B cell (primary cell): ENCODE results near the gene SORD. TPM values are rescaled to one million over a fixed set of nuclear protein-coding genes. Genes with fewer than 3 reads are reported as not detected.
"Not testable (repeated sequence)": the region's sequence is repeated elsewhere in the genome, so short reads cannot be mapped to it uniquely, and the experiment has no call there.

Experiments used
- ATAC-seq: fragments of 200-7000 bp; cut with Tn5 transposase; one replicate; pipeline ENCODE4 v1.10.0; 2021; ENCODE audit warnings: low read depth, mild to moderate bottlenecking, moderate number of reproducible peaks, moderate library complexity
- CTCF ChIA-PET: fragments of 350-600 bp; sonication (Branson Sonifier 250); formaldehyde crosslinking; loops from one replicate; lab custom pipeline; 2021; ENCODE audit warnings: antibody characterized with exemption, inconsistent platforms; lab: Charles Lee
- POLR2A ChIA-PET: fragments of 350-600 bp; sonication (Branson Sonifier 250); formaldehyde crosslinking; loops from one replicate; lab custom pipeline; 2021; ENCODE audit warnings: antibody characterized with exemption; lab: Charles Lee
- DNase-seq: peaks from one replicate; pipeline ENCODE4 v3.0.0; 2013
- H2AFZ ChIP-seq: 2 replicates; pipeline ENCODE4 v1.6.1; 2012; ENCODE audit warnings: mild to moderate bottlenecking, low read depth, low read length; ENCODE audit not compliant: insufficient read depth, poor library complexity, severe bottlenecking
- H3K27ac ChIP-seq, 2 donors: 1 replicate in 1 of 2; 2 replicates in 1 of 2; pipeline ENCODE4 v1.5.1; 2012 to 2013; ENCODE audit warnings: low read length in 2 of 2, mild to moderate bottlenecking in 2 of 2, moderate library complexity in 1 of 2
- H3K27me3 ChIP-seq, 4 experiments: fragments of 200-600 bp in 1 of 4; sonication (generic) in 1 of 4; replicated peaks in 1 of 4; 1 replicate in 2 of 4; 2 replicates in 2 of 4; pipeline versions ENCODE4 v1.6.1 to v1.7.0; 2013 to 2016; ENCODE audit warnings: low read length in 3 of 4, mild to moderate bottlenecking in 2 of 4, mixed read lengths in 1 of 4, moderate library complexity in 1 of 4; ENCODE audit not compliant: insufficient read depth in 4 of 4, control insufficient read depth in 3 of 4; ENCODE audit errors: control extremely low read depth in 1 of 4
- H3K36me3 ChIP-seq, 2 experiments: replicated peaks in 1 of 2; 1 replicate in 1 of 2; 2 replicates in 1 of 2; pipeline versions ENCODE4 v1.6.1 to v1.7.1; 2013; ENCODE audit warnings: low read length in 1 of 2; ENCODE audit not compliant: insufficient read depth in 2 of 2, control insufficient read depth in 1 of 2; ENCODE audit errors: control extremely low read depth in 1 of 2, extremely low read depth in 1 of 2
- H3K4me1 ChIP-seq, 2 donors: fragments of 200-600 bp in 1 of 2; sonication (generic) in 1 of 2; 1 replicate in 1 of 2; 2 replicates in 1 of 2; pipeline versions ENCODE4 v1.5.1 to v1.6.1; 2013 to 2017; ENCODE audit warnings: low read length in 2 of 2; ENCODE audit not compliant: control insufficient read depth in 2 of 2, insufficient read depth in 2 of 2
- H3K4me2 ChIP-seq: replicated peaks from 2 replicates; pipeline ENCODE3; 2012; ENCODE audit warnings: mild to moderate bottlenecking, low read depth, low read length; ENCODE audit not compliant: poor library complexity, severe bottlenecking
- H3K4me3 ChIP-seq, 5 experiments: fragments of 200-600 bp in 1 of 5; sonication (generic) in 1 of 5; 1 replicate in 3 of 5; 2 replicates in 2 of 5; pipeline versions ENCODE4 v1.5.1 to v1.7.0; 2011 to 2016; ENCODE audit warnings: low read length in 4 of 5, mild to moderate bottlenecking in 4 of 5, low read depth in 2 of 5, control low read depth in 1 of 5, moderate library complexity in 1 of 5; ENCODE audit not compliant: insufficient read depth in 1 of 5; ENCODE audit errors: control extremely low read depth in 1 of 5, extremely low read depth in 1 of 5
- H3K79me2 ChIP-seq: fragments of 200-600 bp; sonication (generic); one replicate; pipeline ENCODE4 v1.6.0; 2016; ENCODE audit warnings: low read length; ENCODE audit not compliant: control insufficient read depth, insufficient read depth
- H3K9ac ChIP-seq: fragments of 200-600 bp; sonication (generic); 2 replicates; pipeline ENCODE4 v1.6.1; 2017; ENCODE audit warnings: mild to moderate bottlenecking, low read length, moderate library complexity
- H3K9me3 ChIP-seq, 3 donors: one replicate each; pipeline versions ENCODE4 v1.6.1 to v1.7.1; 2013; ENCODE audit warnings: low read length in 2 of 3; ENCODE audit not compliant: control insufficient read depth in 2 of 3, insufficient read depth in 1 of 3; ENCODE audit errors: control extremely low read depth in 1 of 3
- H4K20me1 ChIP-seq: 2 replicates; pipeline ENCODE4 v1.6.0; 2012; ENCODE audit warnings: mild to moderate bottlenecking, low read length; ENCODE audit not compliant: insufficient read depth, control insufficient read depth, poor library complexity, severe bottlenecking
- H3K27ac Mint-ChIP-seq: one replicate; pipeline ENCODE4 v1.8.0; 2021; ENCODE audit warnings: mixed read lengths
- H3K27me3 Mint-ChIP-seq: one replicate; pipeline ENCODE4 v1.8.0; 2021; ENCODE audit warnings: mixed read lengths
- H3K4me1 Mint-ChIP-seq: one replicate; pipeline ENCODE4 v1.8.0; 2021; ENCODE audit warnings: mixed read lengths
- H3K4me3 Mint-ChIP-seq: one replicate; pipeline ENCODE4 v1.8.0; 2021; ENCODE audit warnings: mixed read lengths
- H3K9me3 Mint-ChIP-seq: one replicate; pipeline ENCODE4 v1.8.0; 2022; ENCODE audit warnings: mixed read lengths; ENCODE audit not compliant: insufficient read depth
- EZH2 ChIP-seq: IDR thresholded peaks from 2 replicates; pipeline ENCODE4 v1.6.1; 2012; ENCODE audit warnings: borderline replicate concordance, low read depth, mild to moderate bottlenecking, moderate library complexity, low read length; ENCODE audit not compliant: insufficient read depth, poor library complexity, severe bottlenecking
- WGBS: methylation state at CpG from one replicate; pipeline ENCODE4 v1.1.5; 2013; ENCODE audit warnings: missing lambda C conversion rate; ENCODE audit not compliant: insufficient coverage; 5-methylcytosine and 5-hydroxymethylcytosine counted together
- intact Hi-C: fragments of 100-400 bp; cut with micrococcal nuclease; formaldehyde crosslinking; loops from one replicate; pipeline ENCODE4 v1.10.0; 2022
- polyA plus RNA-seq: library from polyadenylated mRNA; depleted of rRNA; stranded (reverse); fragments of >200 nt; gene quantifications from 2 replicates; pipeline ENCODE4 v1.2.3, GENCODE V29; 2012
- total RNA-seq, 2 donors: library from RNA; stranded (reverse); fragments of 120-200 nt in 1 of 2; gene quantifications; 1 replicate in 1 of 2; 2 replicates in 1 of 2; pipeline versions ENCODE4 v1.2.3 to v1.2.4, GENCODE V29; 2013 to 2022
- TF ChIP-seq, protein P1 (sequence below): fragments of 200-600 bp; IDR thresholded peaks from one replicate; pipeline ENCODE4 v1.8.0; 2022; ENCODE audit warnings: antibody characterized with exemption, mild to moderate bottlenecking

Gene SORD
- total and polyA plus RNA-seq, 2 donors (not counting 1 experiment from before 2014, with no cell fraction given), result 22.2 to 25.8 TPM

DNA sequence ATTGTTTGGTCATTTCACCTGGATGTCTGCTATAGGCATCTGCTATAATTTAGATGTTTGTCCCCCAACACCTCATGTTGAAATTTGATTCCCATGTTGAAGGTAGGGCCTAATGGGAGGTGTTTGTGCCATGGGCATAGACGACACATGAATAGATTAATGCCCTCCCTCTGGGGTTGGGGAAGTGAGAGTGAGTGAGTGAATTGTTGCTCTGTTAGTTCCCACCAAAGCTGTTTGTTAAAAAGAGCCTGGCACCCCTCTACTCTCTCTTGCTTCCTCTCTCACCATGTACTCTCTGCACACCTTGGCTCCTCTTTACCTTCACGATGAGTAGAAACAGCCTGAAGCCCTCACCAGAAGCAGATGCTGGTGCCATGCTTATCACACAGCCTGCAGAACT is 23.9 kb upstream of the SORD start:
- Histone ChIP-seq H3K27me3 (no peaks in the 10 kb centered on the region), H3K4me1 (no peaks in the 10 kb centered on the region), H3K9me3 (no peaks in the 10 kb centered on the region), H3K36me3 (no peaks in the 10 kb centered on the region), H3K27ac (no peak overlapping the region), H3K9ac (no peak overlapping the region), H3K4me3 (no peak overlapping the region), H3K4me2 (no peak overlapping the region), H2AFZ (no peak overlapping the region), H4K20me1 (no peaks in the 10 kb centered on the region), H3K79me2 (no peaks in the 10 kb centered on the region)
- peaks cover 1% of the 10 kb centered on the region for H3K4me1 Mint-ChIP-seq
- 88% methylated on average over 1 of the region's 2 CpGs for WGBS
- no peak overlapping the region for H3K4me3 Mint-ChIP-seq
- no peak overlapping the region for H3K27ac Mint-ChIP-seq
- H3K9me3 Mint-ChIP-seq, result no peaks in the 10 kb centered on the region
- intact Hi-C loops, result no loop called here
- ChIA-PET CTCF (interaction anchor here (0.6 kb wide), 1 partner anchor 119 kb away, joined by 3 read pairs; no protein-coding TSS in a partner anchor), POLR2A (no interaction called here)
- DNase-seq (peak; percentile 6), ATAC-seq (no peak)
- TF ChIP-seq, protein P1, sequence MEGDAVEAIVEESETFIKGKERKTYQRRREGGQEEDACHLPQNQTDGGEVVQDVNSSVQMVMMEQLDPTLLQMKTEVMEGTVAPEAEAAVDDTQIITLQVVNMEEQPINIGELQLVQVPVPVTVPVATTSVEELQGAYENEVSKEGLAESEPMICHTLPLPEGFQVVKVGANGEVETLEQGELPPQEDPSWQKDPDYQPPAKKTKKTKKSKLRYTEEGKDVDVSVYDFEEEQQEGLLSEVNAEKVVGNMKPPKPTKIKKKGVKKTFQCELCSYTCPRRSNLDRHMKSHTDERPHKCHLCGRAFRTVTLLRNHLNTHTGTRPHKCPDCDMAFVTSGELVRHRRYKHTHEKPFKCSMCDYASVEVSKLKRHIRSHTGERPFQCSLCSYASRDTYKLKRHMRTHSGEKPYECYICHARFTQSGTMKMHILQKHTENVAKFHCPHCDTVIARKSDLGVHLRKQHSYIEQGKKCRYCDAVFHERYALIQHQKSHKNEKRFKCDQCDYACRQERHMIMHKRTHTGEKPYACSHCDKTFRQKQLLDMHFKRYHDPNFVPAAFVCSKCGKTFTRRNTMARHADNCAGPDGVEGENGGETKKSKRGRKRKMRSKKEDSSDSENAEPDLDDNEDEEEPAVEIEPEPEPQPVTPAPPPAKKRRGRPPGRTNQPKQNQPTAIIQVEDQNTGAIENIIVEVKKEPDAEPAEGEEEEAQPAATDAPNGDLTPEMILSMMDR, result no peak
- TF ChIP-seq EZH2, result no peak
- H3K27me3 Mint-ChIP-seq, result peaks cover 6% of the 10 kb centered on the region

DNA sequence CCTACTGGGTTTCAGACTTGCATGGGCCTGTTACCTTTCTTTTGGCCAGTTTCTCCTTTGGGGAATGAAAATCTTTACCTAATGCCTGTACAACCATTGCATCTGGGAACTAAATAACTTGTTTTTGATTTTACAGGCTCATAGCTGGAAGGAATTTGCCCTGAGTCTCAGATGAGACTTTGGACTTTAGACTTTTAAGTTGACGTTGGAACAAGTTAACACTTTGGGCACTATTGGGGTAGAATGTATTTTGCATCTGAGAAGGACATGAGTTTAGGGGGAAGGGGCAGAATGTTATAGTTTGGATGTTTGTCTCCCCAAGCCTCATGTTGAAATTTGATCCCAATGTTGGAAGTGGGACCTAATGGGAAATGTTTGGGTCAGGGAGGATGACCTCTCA is 21.8 kb upstream of the SORD start:
- H3K27ac Mint-ChIP-seq, H3K27me3 Mint-ChIP-seq, H3K4me3 Mint-ChIP-seq, H3K36me3 ChIP-seq, H3K9me3 Mint-ChIP-seq, H2AFZ ChIP-seq, H3K27me3 ChIP-seq, H3K79me2 ChIP-seq, H3K4me1 Mint-ChIP-seq, H3K4me3 ChIP-seq, H4K20me1 ChIP-seq, POLR2A ChIA-PET, H3K9ac ChIP-seq, intact Hi-C loops, DNase-seq, H3K4me2 ChIP-seq, ATAC-seq, H3K4me1 ChIP-seq, H3K27ac ChIP-seq, CTCF ChIA-PET, H3K9me3 ChIP-seq: not testable (repeated sequence)
- 89% methylated on average over 1 of the region's 1 CpG for WGBS

DNA sequence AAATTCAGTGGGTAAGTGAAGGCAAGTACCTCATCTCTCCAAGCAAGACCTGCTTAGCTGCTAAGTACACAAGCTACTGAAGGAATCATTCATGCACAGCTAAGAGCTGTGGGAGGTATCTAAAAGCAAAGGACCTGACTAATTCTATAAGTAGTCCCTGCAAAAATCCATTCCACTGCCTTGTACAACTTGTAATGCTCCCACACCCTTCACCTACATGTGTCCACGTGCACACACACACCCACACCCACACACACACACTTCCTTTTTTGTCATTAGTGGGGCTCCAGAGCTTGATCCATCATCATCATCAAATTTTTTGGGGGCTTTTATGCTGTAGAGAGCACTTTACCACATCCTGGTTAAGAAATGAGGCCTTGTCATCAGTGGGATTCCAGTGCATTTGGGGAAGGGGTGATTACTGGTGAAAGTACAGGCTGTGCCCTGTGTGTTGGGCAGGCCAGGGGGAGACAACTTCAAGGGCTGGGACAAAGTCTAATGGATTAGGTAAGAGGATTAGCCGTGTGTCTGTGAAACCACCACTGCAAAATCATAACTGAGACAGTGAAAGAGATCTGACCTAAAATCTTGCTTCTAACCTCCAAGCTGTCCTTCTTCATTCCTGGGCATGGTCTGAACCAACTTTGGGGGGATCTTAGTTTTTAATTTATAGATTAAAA is 19.1 kb upstream of the SORD start:
- no CpG with 5 or more reads among the region's 2 CpGs for WGBS
- H3K4me3 ChIP-seq, H3K4me3 Mint-ChIP-seq, H3K4me2 ChIP-seq, H2AFZ ChIP-seq, H3K4me1 ChIP-seq, H3K27ac ChIP-seq, DNase-seq, H3K9me3 Mint-ChIP-seq, H4K20me1 ChIP-seq, POLR2A ChIA-PET, H3K9ac ChIP-seq, ATAC-seq, H3K4me1 Mint-ChIP-seq, H3K9me3 ChIP-seq, H3K27me3 Mint-ChIP-seq, H3K79me2 ChIP-seq, intact Hi-C loops, H3K36me3 ChIP-seq, H3K27ac Mint-ChIP-seq, H3K27me3 ChIP-seq: not testable (repeated sequence)
- CTCF ChIA-PET, result interaction anchor here (1.0 kb wide), 1 partner anchor 111 kb away, joined by 3 read pairs; no protein-coding TSS in a partner anchor
